AG10803 (cell line): ENCODE measurements around the gene NBEAL2.

Source experiments
- DNase-seq: peaks from one replicate; pipeline ENCODE4 v3.0.0; 2010; ENCODE audit warnings: low read depth
- H3K4me3 ChIP-seq: 2 replicates; pipeline ENCODE4 v1.5.1; 2011; ENCODE audit warnings: mild to moderate bottlenecking, low read length, control low read depth
- CTCF ChIP-seq: conservative IDR thresholded peaks from 2 replicates; pipeline ENCODE4 v1.5.1; 2011; ENCODE audit warnings: mild to moderate bottlenecking, low read length, control low read depth, inconsistent platforms

The NBEAL2 gene

DNA sequence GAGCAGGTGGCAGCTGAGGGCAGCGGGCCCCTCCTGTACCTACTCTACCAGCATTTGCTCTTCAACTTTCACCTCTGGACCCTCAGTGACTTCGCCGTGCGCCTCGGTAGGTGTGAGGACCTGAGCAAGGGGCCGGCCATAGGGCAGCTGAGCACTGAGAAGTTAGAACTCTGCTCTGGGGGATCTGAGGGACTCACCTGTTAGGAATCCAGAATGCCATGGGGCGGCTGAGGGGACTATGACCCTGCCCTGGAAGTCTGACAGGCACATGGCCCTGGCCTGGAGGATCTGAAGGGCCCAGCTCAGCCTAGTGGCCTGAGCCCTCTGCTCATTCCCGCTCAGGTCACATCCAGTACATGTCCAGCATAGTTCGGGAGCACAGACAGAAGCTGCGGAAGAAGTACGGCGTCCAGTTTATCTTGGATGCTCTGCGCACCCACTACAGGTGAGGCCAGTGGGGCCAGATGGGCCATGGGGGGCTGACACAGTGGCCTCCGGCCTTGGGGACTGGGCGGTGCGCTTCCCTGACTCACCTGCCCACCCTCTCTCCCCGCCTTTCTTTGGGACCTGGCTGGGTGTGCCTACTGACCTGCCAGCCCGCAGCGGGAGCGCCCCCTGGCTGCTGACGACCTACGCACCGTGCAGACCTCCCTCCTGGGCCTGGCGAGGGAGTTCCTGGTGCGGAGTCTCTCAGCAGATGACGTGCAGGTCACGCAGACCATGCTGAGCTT is 18.8 kb downstream of the NBEAL2 start:
- TF ChIP-seq CTCF = peak; percentile 54
- no peak overlapping the region for H3K4me3 ChIP-seq
- peak; percentile 29 for DNase-seq

GRCh38 chr3:46998852-46999515 is 19.5 kb downstream of the NBEAL2 start:
- no peak for DNase-seq
- no peak overlapping the region for H3K4me3 ChIP-seq
- no peak for TF ChIP-seq CTCF

DNA sequence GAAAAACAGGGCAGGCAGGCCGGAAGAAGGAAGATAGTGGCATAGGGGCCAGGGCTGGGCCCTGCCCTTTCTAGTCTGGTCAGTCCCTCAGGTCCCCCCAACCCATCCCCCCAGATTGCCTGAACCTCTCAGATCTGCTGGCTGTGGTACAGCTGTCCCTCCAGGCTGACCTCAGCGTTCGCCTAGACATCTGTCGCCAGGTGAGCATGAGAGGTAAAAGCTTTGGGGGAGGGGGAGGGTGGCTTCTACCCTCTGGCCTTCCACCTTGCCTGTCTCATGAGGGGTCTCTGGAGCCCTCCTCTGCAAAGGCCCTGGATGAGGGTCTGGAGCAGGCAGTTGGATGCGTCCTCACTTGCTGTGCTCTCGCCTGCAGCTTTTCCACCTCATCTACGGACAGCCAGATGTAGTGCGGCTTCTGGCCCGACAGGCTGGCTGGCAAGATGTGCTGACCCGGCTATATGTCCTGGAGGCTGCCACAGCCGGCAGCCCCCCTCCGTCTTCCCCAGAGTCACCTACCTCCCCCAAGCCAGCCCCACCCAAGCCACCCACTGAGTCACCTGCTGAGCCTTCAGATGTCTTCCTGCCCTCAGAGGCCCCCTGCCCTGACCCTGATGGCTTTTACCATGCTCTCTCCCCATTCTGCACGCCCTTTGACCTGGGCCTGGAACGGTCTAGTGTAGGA is 20.2 kb downstream of the NBEAL2 start:
- no peak for TF ChIP-seq CTCF
- DNase-seq = no peak
- H3K4me3 ChIP-seq = no peak overlapping the region

- no peak for TF ChIP-seq CTCF
- H3K4me3 ChIP-seq = no peak overlapping the region
- DNase-seq = no peak
Measured at GRCh38 chr3:47000198-47000815, 20.8 kb downstream of the NBEAL2 start.

- no peak for TF ChIP-seq CTCF
- no peak overlapping the region for H3K4me3 ChIP-seq
- no peak for DNase-seq
Measured at GRCh38 chr3:47000922-47001730, 21.7 kb downstream of the NBEAL2 start.

DNA sequence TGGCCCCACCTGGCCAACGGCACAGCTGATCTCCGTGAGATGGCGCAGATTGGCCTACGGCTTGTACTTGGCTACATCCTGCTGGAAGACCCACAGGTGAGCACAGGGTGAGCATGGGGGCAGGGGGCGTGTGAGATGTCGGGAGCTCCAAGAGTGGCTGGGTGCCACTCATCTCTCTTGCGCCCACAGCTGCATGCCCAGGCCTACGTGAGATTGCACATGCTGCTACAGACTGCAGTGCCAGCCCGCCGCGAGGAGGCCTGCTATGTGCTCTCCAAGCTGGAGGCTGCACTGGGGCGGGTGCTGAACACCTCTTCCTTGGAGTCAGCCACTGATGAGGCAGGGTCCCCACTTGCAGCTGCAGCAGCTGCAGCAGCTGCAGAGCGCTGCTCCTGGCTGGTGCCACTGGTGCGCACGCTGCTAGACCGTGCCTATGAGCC is 22.3 kb downstream of the NBEAL2 start:
- no peak for TF ChIP-seq CTCF
- no peak for DNase-seq
- no peak overlapping the region for H3K4me3 ChIP-seq
